ENCODE results near the gene RPP38.
A peak's percentile ranks its signal among the peaks of the same experiment; 100 is the strongest.

RPP38 gene, protein sequence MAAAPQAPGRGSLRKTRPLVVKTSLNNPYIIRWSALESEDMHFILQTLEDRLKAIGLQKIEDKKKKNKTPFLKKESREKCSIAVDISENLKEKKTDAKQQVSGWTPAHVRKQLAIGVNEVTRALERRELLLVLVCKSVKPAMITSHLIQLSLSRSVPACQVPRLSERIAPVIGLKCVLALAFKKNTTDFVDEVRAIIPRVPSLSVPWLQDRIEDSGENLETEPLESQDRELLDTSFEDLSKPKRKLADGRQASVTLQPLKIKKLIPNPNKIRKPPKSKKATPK

DNA sequence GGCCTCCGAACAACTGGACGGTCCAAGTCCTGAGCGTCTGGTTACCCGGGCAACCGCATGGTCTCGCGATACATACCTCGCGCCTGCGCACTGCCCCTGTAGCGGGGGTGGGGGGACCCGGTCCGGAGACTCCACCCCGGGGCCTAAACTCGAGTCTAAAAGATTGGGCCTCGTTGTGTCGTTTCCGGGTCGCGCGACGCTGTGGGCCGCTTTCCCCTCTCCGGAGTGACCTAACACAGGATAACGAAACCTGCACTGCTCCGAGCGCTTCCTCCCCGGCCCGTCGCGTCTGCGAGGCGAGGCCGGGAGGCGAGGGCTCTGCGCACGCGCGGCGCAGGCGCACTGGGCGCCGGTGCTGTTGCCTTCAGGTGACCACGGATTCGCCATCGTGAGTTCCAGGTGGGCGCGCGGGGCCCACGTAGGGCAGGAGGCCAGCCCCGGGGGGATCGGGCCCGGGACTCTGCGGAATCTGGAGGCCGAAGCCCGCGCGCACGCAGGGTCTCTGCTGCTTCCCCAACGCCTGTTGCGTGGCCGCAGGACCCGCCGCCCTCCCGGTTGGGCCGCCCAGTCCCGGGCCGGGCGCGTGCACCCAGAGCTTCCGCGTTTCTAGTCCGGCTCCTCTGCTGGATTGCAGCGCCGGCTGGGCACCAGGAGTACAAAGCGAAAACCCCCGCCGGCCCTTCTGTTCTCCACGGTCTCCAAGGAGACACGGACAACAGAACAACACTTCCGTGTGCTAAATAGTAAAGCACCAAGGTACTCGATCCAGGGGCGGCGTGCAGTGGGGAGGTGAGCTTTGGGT, at the start of gene RPP38:
TSS of gene RPP38 (plus strand) at position 345 of the 802 bp plus-strand sequence. CDS start 5,960 bp downstream, outside the sequence.
- DNase-seq (ENCODE audit: low read depth), result peak; percentile 71

DNA sequence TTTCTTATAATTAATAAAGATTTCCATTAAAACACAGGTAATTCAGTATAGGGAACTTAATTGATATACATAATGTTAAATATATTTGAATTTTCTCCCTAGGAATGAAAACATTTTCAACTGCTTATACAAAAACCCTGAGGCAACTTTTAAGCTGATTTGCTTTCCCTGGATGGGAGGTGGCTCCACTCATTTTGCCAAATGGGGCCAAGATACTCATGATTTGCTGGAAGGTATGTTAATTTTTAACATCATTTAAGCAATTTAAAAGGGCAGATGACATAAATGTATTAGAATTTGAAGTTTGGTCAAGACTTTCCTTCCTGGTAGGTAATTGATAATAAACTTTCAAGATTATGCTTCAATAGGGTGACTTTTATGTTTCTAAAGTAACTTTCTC, 47.6 kb upstream of the RPP38 start:
- DNase-seq (ENCODE audit: low read depth), result no peak

DNA sequence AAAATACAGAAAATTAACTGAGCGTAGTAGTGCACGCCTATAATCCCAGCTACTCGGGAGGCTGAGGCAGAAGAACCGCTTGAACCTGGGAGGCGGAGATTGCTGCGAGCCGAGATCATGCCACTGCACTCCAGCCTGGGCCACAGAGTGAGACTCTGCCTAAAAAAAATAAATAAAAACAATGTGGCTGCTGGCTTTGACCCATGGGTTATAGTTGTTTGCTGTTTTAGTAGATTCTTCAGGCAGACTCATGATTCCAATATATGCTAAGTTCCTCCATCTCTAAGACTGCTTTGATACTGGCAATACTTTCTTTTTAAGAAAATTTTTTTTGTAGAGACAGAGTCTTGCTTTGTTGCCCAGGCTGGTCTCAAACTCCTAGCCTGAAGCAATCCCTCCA, 45.0 kb upstream of the RPP38 start:
- no peak for DNase-seq (ENCODE audit: low read depth)

DNA sequence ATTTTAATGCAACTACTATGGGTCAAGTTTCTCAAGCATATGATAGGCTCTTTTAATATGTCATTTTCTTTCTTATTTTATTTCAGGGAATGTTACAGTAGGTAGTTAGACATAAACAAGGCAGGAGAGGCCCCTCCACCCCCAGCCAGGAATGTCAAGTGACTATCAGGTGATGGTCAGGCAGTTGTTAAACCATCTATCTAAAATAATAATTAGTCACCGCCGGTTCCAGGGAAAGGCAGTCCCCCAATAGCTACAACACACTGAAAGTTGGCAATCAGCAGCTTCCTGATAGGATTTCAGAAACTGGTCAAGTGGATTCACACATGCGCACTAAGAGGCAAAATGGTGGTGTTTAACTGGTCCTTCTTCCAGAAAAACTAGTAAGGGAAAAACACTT, 44.1 kb upstream of the RPP38 start:
- no peak for DNase-seq (ENCODE audit: low read depth)

DNA sequence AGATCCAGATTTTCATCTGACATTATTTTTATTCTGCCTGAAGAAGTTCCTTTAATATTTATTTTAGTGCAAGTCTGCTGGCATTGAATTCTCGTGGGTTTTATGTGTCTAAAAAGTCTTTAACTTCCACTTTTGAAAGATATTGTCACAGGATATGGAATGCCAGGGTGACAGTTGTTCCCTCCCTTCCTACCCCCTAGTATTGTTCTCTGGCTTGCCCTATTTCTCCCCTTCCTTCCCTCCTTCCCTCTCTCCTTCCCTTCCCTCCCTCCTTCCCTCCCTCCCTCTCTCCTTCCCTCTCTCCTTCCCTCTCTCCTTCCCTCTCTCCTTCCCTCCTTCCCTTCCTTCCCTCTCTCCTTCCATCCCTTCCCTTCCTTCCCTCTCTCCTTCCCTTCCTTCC, 38.5 kb upstream of the RPP38 start:
- DNase-seq (ENCODE audit: low read depth), result no peak

DNA sequence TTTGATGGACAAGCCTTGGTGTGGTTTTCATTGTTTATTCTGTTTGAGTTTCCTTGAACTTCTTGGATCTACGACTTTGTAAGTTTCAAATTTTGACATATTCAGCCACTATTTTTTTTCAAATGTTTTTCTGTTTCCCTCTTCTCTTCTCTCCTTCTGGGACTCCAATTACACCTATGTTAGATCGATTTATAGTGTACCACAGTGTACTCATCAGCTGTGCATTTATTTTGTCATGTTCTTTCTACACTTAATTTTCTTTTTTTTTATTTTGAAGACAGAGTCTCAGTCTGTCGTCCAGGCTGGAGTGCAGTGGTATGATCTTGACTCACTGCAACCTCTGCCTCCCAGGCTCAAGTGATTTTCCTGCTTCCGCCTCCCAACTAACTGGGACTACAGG, 37.2 kb upstream of the RPP38 start:
- DNase-seq (ENCODE audit: low read depth), result no peak

DNA sequence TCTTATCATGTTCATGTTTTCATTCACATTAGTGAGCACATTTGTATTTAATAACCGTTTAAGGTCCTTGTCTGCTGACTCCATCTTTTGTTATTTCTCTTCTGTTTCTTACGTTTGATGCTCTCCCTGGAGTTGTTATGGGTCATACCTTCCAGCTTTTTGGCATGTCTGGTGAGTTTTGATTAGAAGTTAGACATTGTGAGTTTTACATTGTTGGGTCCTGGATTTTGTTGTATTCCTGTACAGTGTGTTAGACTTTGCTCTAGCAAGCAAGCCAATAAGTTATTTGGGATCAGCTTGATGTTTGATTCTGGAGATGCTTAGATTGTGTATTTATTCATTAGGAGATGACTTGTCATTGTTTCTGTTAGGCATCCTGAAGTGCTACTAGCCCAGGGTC, 36.5 kb upstream of the RPP38 start:
- DNase-seq (ENCODE audit: low read depth), result no peak

DNA sequence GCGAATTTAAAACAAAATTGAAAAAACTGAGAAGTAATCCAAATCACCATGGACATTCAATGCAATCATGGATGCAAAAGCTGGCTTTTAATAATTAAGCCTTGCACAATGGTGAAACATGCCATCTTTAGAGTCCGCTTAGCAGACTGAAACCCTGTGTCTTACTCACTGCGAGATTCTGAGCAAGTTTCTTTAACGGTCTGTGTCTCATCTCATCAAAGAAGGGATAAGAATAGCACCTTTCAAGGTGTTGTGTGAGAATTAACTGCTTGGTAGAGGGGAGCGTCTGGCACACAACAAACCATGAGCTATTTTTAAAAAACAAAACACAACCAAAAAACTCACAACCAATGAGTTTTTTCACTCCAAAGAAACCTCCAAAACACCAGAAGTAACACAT, 30.0 kb upstream of the RPP38 start:
- DNase-seq (ENCODE audit: low read depth), result no peak

DNA sequence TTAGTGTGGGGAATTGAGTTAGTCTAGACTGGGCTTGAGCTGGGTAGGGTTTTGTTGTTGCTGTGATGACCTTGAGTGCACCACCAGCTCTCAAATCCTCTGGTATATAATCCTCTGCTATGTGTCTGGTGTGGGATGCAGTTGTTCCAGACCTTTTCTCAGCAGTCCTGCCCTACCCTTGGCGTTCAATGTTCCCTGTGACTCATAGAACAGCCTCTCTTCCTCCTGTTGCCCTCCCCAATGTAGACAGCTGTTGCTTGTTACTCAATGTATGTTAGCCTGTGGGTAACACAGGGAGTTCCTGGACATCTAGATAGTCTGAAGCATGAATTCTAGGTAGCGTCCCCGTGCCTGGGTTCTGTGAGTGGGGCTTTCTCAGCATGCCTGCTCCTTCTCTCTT, 28.4 kb upstream of the RPP38 start:
- DNase-seq (ENCODE audit: low read depth), result peak; percentile 11

DNA sequence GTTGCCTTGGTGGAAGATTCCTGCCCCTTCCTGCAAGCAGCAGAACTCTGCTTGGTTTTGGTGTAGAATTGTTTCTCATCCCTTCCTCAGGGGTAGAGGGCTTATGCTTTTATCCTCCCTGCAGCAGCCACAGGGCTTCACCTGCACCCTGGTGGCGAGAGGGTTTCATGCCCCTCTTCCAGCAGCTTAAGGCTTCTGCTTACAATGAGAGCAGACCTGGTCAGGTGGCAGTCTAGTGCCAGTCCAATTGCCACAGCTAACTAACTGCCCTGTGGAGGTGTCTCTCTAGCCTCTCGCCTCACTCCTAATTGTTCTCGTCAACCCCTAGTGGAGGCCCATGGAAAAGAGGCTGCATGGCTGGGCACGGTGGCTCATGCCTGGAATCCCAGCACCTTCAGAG, 27.9 kb upstream of the RPP38 start:
- DNase-seq (ENCODE audit: low read depth), result no peak

DNA sequence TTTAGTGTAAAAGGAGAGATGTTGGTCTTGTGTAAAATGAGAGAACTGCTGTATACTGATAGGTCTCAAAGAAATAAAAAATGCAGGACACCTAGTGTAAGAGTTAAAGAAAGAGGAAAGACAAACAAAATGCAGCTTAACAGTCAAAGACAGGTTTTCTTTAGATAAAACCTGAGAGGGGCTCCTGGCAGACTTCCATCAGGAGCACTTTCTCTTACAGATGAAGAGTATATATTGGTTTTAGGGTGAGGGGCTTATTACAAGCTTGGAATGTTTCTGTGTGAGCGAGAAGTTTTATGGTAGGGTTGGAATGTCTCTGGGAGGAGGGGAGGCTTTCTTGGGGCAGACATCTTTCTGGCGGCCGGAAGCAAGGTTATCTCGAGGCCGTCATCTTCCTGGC, 24.8 kb upstream of the RPP38 start:
- no peak for DNase-seq (ENCODE audit: low read depth)

DNA sequence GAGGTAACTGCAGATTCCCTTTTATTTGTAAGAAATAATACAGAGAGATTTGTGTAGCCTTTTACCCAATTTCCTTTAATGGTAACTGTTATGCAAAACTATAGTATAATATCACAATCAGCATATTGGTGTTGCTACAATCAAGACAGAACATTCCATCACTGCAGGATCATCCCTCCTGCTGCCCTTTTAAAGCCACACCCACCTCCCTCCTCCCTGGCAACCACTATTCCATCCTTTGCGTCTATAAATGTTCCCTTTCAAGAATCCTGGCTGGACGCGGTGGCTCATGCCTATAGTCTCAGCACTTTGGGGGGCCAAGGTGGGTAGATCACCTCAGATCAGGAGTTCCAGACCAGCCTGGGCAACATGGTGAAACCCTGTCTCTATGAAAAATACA, 21.7 kb upstream of the RPP38 start:
- no peak for DNase-seq (ENCODE audit: low read depth)

DNA sequence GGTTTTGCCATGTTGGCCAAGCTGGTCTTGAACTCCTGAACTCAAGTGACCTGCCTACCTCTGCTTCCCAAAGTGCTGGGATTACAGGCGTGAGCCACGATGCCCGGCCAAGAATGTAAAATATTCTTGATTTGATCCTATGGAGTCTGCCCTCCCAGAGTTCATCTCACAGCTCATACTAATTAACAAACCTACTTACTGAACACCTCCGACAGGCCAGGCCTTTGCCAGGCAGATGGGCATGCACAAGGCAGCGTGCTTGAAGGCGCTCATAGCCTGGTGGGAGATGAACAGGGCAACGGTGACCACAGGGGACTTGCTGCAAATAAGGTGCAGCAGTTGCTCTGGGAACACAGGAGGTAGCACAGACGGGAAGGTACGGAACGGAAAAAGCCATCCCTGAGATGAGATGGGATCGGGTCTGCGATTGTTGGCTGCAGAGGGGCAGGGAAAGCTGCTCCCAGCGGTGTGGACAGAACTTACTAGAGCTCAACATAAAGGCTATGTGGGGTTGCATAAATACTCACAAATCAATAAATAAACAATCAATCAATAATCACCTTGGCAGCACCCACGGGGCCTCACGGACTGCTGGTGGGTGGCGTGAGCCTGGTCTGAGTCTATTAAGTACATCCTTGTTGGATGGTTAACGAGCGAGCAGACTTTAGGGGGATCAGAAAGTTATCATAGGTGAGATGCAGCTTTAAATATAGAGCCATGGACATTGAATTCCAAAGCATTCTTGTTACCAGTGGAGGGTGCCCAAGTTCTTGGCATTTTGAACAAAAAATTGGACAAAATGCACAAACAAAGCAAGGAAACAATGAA, 13.3 kb upstream of the RPP38 start:
- DNase-seq (ENCODE audit: low read depth), result no peak

DNA sequence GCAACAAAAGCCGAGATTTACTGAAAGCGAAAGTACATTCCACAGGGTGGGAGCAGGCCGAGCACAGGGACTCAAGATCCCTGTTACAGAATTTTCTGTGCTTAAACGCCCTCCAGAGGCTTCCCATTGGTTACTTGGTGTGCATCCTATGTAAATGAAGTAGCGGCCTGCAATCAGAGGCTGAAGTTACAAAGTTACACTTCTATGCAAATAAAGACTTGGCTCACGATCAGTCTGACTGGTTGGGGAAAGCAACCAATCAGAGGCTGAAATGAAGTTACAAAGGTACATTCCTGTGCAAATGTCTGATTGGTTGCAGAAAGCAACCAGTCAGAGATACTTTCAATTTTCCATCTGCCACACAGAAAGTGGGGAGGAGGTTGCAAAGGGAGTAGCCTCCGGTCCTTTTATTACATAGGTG, 12.6 kb upstream of the RPP38 start:
- peak; percentile 90 for DNase-seq (ENCODE audit: low read depth)

DNA sequence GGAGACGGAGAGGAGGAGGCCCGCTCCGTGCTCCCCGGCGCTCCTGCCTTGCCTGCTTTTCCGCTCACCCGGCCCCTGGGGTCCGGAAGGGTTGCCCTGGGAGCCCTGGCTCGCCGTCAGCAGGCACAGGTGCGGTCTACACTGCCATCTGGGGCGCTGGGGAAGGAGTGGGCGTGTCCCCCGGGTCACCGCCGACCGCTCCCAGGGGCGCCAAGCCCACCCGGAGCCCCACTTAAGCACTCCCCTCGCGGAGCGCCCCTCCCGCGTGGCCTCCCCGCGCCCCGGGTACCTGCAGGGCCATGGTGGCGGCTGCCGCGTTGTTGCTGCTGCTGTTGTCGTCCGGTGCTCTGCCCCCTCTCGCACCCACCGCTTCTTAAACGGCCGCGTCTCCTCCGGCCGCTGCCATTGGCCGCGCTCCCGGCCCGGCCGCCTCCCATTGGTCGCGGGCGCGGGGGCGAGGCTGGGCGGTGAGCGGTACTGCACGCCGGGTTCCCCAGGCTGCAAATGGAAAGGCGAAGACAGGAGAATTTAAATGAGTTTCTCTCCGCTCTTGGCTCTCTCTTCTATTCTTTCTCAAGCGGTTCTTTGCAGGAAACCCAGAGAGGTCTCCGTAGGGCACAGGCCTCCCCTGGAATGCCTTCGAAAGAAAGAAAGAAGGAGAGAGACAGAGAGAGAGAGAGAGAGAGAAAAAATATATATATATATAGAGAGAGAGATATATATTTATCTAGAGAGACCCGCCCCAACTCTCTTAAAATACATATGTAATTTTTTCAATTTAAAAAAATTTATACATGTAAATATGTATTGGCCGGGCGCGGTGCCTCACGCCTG, 8.5 kb upstream of the RPP38 start, which contains the start of gene ACBD7:
TSS of gene ACBD7 (minus strand) at position 349 of the 834 bp plus-strand sequence. CDS start at position 301, 48 bp downstream.
- DNase-seq (ENCODE audit: low read depth), result no peak

DNA sequence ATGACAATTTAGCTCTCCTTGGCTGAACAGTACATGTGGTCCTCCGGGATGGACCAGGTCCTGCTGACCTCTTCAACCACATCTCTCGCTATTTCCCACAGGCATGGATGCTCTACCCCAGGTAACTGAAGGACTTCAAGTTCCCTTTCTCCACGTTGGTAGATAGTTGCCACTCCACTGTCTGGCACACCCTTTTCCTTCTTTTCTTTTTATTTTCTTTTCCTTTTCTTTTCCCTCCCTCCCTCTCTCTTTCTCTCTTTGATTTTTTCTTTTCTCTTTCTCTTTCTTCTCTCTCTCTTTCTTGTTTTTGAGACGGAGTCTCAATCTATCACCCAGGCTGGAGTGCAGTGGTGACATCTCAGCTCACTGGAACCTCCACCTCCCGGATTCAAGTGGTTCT, 5.7 kb upstream of the RPP38 start:
- DNase-seq (ENCODE audit: low read depth), result no peak

DNA sequence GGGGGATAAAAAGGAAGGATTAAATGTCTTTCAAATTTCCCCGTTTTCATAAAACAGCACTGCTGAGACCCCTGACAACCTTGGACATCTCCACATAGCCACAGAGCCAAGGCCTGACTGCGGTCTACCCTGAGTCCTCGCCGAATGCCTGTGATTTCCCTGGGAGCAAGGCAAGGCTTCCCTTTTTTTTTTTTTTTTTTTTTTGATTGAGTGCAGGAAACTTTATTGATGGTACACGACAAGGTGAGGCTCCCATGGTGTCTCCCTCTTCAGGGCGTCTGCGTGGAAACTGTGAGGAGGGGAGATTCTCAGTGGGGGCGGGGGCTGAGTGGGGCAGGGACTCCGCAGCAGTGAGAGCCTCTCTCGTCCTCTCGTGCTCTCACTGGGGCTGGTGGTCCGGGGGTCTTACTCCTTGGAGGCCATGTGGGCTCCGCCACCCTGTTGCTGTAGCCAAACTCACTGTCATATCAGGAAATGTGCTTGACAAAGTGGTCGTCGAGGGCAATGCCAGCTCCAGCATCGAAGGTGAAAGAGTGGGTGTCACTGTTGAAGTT, 4.2 kb upstream of the RPP38 start:
- DNase-seq (ENCODE audit: low read depth), result no peak

DNA sequence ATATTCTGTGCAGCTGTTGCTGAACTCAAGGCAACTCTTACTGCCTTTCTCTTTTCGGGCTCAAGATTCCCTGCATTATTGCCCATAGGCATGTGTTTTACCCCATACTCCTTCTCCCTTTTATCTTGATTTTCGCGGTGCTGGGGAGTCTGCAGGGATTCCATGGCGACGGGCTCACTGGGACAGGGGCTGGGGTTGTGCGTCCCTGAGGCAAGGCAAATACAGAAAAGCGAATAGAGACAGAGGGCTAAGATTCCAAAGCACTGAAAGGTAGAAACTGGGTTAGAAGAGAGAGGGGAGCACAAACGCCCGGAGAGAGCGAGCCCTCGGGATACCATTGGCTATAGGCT, 519 bp upstream of the RPP38 start:
- no peak for DNase-seq (ENCODE audit: low read depth)

DNA sequence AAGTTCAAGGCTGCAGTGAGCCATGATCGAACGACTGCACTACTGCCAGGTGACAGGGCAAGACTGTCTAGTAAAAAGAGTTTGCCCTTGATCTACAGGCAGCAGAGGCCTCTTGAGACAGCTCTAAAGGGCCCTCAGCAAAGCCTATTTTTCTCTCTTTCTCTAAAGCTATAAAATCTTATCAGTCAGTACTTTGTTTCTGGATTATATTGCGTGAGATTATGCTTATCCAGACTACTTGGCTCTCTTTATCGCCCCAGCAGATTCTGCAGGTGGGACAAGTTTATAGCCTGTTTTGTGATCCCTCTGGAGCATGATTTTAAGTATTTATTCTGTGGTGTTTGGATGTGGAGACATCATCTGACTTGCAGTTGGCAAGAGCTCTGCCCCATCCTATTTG, 2.7 kb downstream of the RPP38 start:
- DNase-seq (ENCODE audit: low read depth), result no peak

DNA sequence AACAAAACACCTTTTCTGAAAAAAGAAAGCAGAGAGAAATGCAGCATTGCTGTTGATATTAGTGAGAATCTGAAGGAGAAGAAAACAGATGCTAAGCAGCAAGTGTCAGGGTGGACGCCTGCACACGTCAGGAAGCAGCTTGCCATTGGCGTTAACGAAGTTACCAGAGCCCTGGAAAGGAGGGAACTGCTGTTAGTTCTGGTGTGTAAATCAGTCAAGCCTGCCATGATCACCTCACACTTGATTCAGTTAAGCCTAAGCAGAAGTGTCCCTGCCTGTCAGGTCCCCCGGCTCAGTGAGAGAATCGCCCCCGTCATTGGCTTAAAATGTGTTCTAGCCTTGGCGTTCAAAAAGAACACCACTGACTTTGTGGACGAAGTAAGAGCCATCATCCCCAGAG, 6.4 kb downstream of the RPP38 start:
- no peak for DNase-seq (ENCODE audit: low read depth)

DNA sequence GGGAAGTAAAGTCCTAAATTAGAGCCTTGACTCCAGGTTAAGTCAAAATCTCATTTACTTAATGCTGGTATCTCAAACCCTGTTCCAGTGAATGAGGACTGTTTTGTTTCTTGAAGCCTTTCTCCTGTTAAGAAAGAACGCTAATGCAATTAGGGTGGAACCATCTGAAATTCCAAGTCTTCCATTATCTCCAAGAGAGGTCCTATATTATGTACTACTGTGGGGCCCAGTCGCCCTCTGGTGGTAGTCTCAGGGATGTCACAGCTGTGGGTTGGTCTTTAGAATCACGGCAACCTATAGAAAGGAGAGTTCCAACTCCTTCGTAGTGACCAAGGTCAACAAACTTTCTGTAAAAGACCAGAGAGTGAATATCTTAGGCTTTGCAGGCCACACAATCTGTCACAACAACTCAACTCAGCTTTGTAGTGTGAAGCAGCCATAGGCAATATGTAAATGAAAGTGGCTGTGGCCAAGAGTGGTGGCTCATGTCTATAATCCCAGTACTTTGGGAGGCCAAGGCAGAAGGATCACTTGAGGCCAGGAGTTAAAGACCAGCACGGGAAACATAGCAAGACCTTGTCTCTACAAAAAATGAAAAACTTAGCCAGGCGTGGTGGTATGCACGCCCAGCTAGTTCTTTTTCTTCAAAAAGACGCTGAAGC, 9.3 kb downstream of the RPP38 start:
- DNase-seq (ENCODE audit: low read depth), result no peak

Measured in GM04503 (cell line).